GM23338 (cell line): ENCODE results near the gene NTMT1. TPM values are rescaled to one million over a fixed set of nuclear protein-coding genes. Genes with fewer than 3 reads are reported as not detected.
A peak's percentile ranks its signal among the peaks of the same experiment; 100 is the strongest.

Experiments used
- ATAC-seq: fragments of 200-7000 bp; cut with Tn5 transposase; 3 replicates; pipeline ENCODE4 v1.9.1; 2020
- DNase-seq: peaks from one replicate; pipeline ENCODE4 v3.0.0-alpha.2; 2015; ENCODE audit warnings: low spot score
- H2AFZ ChIP-seq: fragments of 200-600 bp; sonication (generic); 2 replicates; pipeline ENCODE4 v1.8.0; 2016; ENCODE audit warnings: antibody characterized with exemption, mild to moderate bottlenecking, moderate library complexity
- H3F3A ChIP-seq: fragments of 200-600 bp; sonication (generic); replicated peaks from 2 replicates; pipeline ENCODE4 v1.8.0; 2017; ENCODE audit warnings: antibody characterized with exemption, mixed run types, low read depth
- H3K27ac ChIP-seq: fragments of 200-600 bp; sonication (generic); 2 replicates; pipeline ENCODE4 v1.6.1; 2016; ENCODE audit warnings: low read depth
- H3K27me3 ChIP-seq: fragments of 200-600 bp; sonication (generic); 2 replicates; pipeline ENCODE4 v1.8.0; 2016; ENCODE audit warnings: mild to moderate bottlenecking, mixed run types, moderate library complexity; ENCODE audit not compliant: insufficient read depth
- H3K36me3 ChIP-seq: fragments of 200-600 bp; sonication (generic); 2 replicates; pipeline ENCODE4 v1.8.0; 2016; ENCODE audit warnings: mild to moderate bottlenecking; ENCODE audit not compliant: insufficient read depth
- H3K4me1 ChIP-seq: fragments of 200-600 bp; sonication (generic); 2 replicates; pipeline ENCODE4 v1.8.0; 2016; ENCODE audit warnings: mild to moderate bottlenecking, moderate library complexity; ENCODE audit not compliant: insufficient read depth
- H3K4me2 ChIP-seq: fragments of 200-600 bp; sonication (generic); 2 replicates; pipeline ENCODE4 v1.7.1; 2017; ENCODE audit warnings: mixed run types
- H3K4me3 ChIP-seq: fragments of 200-600 bp; sonication (generic); 2 replicates; pipeline ENCODE4 v1.6.1; 2016; ENCODE audit warnings: mixed run types
- H3K79me2 ChIP-seq: fragments of 200-600 bp; sonication (generic); replicated peaks from 2 replicates; pipeline ENCODE4 v1.8.0; 2017; ENCODE audit warnings: mild to moderate bottlenecking; ENCODE audit not compliant: insufficient read depth
- H3K9me2 ChIP-seq: fragments of 200-600 bp; sonication (generic); 2 replicates; pipeline ENCODE4 v1.8.0; 2017; ENCODE audit not compliant: insufficient read depth
- H4K20me1 ChIP-seq: fragments of 200-600 bp; sonication (generic); replicated peaks from 2 replicates; pipeline ENCODE4 v1.8.0; 2017; ENCODE audit warnings: mild to moderate bottlenecking; ENCODE audit not compliant: insufficient read depth
- H3K27ac Mint-ChIP-seq: 2 replicates; pipeline ENCODE4 v1.8.0; 2020; ENCODE audit warnings: inconsistent platforms, mild to moderate bottlenecking, moderate library complexity, mixed read lengths
- H3K27me3 Mint-ChIP-seq: 3 replicates; pipeline ENCODE4 v1.8.0; 2022; ENCODE audit warnings: low read depth, mild to moderate bottlenecking, moderate library complexity, mixed read lengths, inconsistent platforms; ENCODE audit not compliant: insufficient read depth, poor library complexity
- H3K36me3 Mint-ChIP-seq: 3 replicates; pipeline ENCODE4 v1.8.0; 2021; ENCODE audit warnings: low read depth, mild to moderate bottlenecking, inconsistent platforms, moderate library complexity, mixed read lengths
- H3K4me1 Mint-ChIP-seq: 3 replicates; pipeline ENCODE4 v1.8.0; 2020; ENCODE audit warnings: mild to moderate bottlenecking, inconsistent platforms, mixed read lengths
- H3K4me3 Mint-ChIP-seq: 3 replicates; pipeline ENCODE4 v1.8.0; 2021; ENCODE audit warnings: moderate library complexity, mild to moderate bottlenecking, inconsistent platforms, mixed read lengths
- H3K9me3 Mint-ChIP-seq: 3 replicates; pipeline ENCODE4 v1.8.0; 2020; ENCODE audit warnings: moderate library complexity, mild to moderate bottlenecking, inconsistent platforms, mixed read lengths
- CREB1 ChIP-seq: fragments of 250-450 bp; sonication (Bioruptor Pico); IDR thresholded peaks from 2 replicates; pipeline ENCODE4 v1.5.0; 2020; ENCODE audit warnings: low read depth, mild to moderate bottlenecking, moderate library complexity
- EZH2 ChIP-seq: fragments of 200-600 bp; sonication (generic); IDR thresholded peaks from one replicate; pipeline ENCODE4 v1.8.0; 2017; ENCODE audit warnings: antibody characterized with exemption, mild to moderate bottlenecking, low read depth; ENCODE audit not compliant: unreplicated experiment
- EZH2phosphoT487 ChIP-seq: fragments of 200-600 bp; sonication (generic); IDR thresholded peaks from one replicate; pipeline ENCODE4 v1.8.1; 2018; ENCODE audit warnings: antibody characterized with exemption; ENCODE audit not compliant: unreplicated experiment
- NANOG ChIP-seq: IDR thresholded peaks from 2 replicates; pipeline ENCODE4 v1.6.1; 2016; ENCODE audit warnings: antibody characterized with exemption, borderline replicate concordance
- POLR2AphosphoS5 ChIP-seq: IDR thresholded peaks from 2 replicates; pipeline ENCODE4 v1.6.1; 2016; ENCODE audit warnings: antibody characterized with exemption, low read depth
- STAT1 ChIP-seq: IDR thresholded peaks from one replicate; pipeline ENCODE4 v1.6.1; 2016; ENCODE audit warnings: antibody characterized with exemption; ENCODE audit not compliant: unreplicated experiment
- ZNF114 ChIP-seq: fragments of 250-450 bp; sonication (Bioruptor Pico); IDR thresholded peaks from 2 replicates; pipeline ENCODE4 v1.5.0; 2020; ENCODE audit warnings: mild to moderate bottlenecking, moderate library complexity
- polyA plus RNA-seq: library from polyadenylated mRNA; unstranded; fragments of >200 nt; fragmentation: Nextera tagmentation; extraction: Ambion mirVana; gene quantifications from 2 replicates; pipeline ENCODE4 v1.2.1, GENCODE V29; 2016
- total RNA-seq: library from RNA; depleted of rRNA; stranded (reverse); fragments of >200 nt; shearing (Covaris generic); gene quantifications from 2 replicates; pipeline ENCODE4 v1.2.3, GENCODE V29; 2014
- TF ChIP-seq, protein P1 (sequence below), 2 experiments: fragments of 200-600 bp in 1 of 2; sonication (generic) in 1 of 2; conservative IDR thresholded peaks; 2 replicates each; pipeline versions ENCODE4 v1.5.1 to v1.6.1; 2016 to 2017; ENCODE audit warnings: antibody characterized with exemption in 2 of 2, low read depth in 2 of 2, mild to moderate bottlenecking in 2 of 2, moderate library complexity in 1 of 2
- TF ChIP-seq, protein P2 (sequence below): IDR thresholded peaks from 2 replicates; pipeline ENCODE4 v1.6.1; 2016; ENCODE audit warnings: antibody characterized with exemption
- TF ChIP-seq, protein P3 (sequence below): IDR thresholded peaks from one replicate; pipeline ENCODE4 v1.6.1; 2018; ENCODE audit warnings: antibody characterized with exemption; ENCODE audit not compliant: unreplicated experiment

The NTMT1 gene
- total and polyA plus RNA-seq, 2 experiments from 2014 or later, result 59.4 to 108 TPM

DNA sequence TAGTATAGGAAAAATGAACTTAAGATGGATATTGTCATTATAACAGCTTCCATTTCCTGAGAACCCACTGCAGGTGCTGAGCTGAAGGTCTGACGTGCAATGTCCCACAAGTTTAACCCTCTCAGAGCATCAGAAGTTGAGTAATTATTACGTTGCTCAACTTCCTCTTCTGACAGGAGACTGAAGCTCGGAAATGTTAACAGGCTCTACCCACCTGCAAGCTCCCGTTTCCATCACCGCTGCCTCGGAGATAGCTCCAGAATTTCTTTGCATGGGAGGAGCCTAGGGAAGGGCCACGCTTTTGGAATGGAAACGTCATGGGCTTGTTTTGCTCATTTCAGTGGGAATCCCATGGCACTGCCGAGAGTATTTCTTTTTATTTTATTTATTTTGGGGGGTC is 1.0 kb upstream of the NTMT1 start (continued):
- TF ChIP-seq, protein P1, sequence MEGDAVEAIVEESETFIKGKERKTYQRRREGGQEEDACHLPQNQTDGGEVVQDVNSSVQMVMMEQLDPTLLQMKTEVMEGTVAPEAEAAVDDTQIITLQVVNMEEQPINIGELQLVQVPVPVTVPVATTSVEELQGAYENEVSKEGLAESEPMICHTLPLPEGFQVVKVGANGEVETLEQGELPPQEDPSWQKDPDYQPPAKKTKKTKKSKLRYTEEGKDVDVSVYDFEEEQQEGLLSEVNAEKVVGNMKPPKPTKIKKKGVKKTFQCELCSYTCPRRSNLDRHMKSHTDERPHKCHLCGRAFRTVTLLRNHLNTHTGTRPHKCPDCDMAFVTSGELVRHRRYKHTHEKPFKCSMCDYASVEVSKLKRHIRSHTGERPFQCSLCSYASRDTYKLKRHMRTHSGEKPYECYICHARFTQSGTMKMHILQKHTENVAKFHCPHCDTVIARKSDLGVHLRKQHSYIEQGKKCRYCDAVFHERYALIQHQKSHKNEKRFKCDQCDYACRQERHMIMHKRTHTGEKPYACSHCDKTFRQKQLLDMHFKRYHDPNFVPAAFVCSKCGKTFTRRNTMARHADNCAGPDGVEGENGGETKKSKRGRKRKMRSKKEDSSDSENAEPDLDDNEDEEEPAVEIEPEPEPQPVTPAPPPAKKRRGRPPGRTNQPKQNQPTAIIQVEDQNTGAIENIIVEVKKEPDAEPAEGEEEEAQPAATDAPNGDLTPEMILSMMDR (conservative IDR thresholded peaks at IDR 0.05; ENCODE audit: low read depth in 2 of 2), result no peak
- TF ChIP-seq STAT1 (no peak), POLR2AphosphoS5 (no peak)
- TF ChIP-seq, protein P2, sequence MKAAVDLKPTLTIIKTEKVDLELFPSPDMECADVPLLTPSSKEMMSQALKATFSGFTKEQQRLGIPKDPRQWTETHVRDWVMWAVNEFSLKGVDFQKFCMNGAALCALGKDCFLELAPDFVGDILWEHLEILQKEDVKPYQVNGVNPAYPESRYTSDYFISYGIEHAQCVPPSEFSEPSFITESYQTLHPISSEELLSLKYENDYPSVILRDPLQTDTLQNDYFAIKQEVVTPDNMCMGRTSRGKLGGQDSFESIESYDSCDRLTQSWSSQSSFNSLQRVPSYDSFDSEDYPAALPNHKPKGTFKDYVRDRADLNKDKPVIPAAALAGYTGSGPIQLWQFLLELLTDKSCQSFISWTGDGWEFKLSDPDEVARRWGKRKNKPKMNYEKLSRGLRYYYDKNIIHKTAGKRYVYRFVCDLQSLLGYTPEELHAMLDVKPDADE, result no peak

DNA sequence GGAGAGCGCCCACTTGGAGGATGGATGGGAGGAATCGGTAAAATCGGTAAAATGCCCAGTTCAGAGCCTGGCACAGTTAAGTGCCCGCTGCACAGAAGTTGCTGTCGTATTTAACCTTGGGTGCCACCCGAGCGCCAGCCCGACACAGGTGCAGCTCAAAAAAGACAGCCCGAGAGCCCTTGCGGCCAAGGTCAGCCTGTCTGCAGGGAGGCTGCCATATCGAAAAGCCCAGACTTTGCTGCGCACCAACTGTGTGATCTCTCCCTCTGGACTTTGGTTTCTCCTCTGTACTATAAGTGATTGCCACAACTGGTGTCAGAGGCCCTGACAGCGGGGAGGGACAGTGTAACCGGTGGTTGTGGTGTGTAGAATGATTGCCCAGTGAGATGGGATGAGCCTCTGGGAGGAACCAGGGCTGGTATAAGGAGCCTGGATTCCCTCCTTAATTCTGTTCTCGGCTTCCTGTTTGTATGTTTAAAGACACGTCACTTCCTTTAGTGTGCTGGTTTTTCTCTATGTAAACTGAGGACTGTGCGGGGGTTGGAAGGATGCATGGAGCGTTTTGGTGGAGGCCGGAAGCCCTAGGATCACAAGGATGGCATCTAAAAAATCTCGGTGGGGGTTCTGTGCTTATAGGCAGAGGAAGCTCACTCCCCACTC is 792 bp downstream of the NTMT1 start:
- H3K79me2 ChIP-seq, result peaks cover 57% of the 10 kb centered on the region
- H3K27me3 Mint-ChIP-seq, result peaks cover 20% of the 10 kb centered on the region
- no peak overlapping the region for H3K27ac ChIP-seq
- peaks cover 49% of the 10 kb centered on the region for H4K20me1 ChIP-seq
- H3K4me3 Mint-ChIP-seq, result peak overlapping the region; percentile 77
- peak overlapping the region; percentile 88 for H3K27ac Mint-ChIP-seq
- no peak for DNase-seq
- ATAC-seq, result peak; percentile 5
- TF ChIP-seq CREB1 (CRISPR knock-in tag), result peak; percentile 45; the same call in 1 of the 2 replicates
- TF ChIP-seq POLR2AphosphoS5, result no peak
- no peak for TF ChIP-seq ZNF114 (CRISPR knock-in tag)
- no peaks in the 10 kb centered on the region for H3K9me2 ChIP-seq
- H3K36me3 Mint-ChIP-seq, result peaks cover 16% of the 10 kb centered on the region
- peak overlapping the region; percentile 98 for H3K4me3 ChIP-seq
- no peaks in the 10 kb centered on the region for H3K36me3 ChIP-seq
- H3K27me3 ChIP-seq, result peaks cover 9% of the 10 kb centered on the region
- H3F3A ChIP-seq, result 0 out of 2 replicates have a peak, but pooled peaks cover 6% of the 10 kb centered on the region
- H2AFZ ChIP-seq, result peak overlapping the region; percentile 93; the same call in 1 of the 2 replicates
- peak overlapping the region; percentile 100 for H3K4me2 ChIP-seq
- peaks cover 33% of the 10 kb centered on the region for H3K4me1 ChIP-seq
- peaks cover 54% of the 10 kb centered on the region for H3K4me1 Mint-ChIP-seq
- no peaks in the 10 kb centered on the region for H3K9me3 Mint-ChIP-seq

DNA sequence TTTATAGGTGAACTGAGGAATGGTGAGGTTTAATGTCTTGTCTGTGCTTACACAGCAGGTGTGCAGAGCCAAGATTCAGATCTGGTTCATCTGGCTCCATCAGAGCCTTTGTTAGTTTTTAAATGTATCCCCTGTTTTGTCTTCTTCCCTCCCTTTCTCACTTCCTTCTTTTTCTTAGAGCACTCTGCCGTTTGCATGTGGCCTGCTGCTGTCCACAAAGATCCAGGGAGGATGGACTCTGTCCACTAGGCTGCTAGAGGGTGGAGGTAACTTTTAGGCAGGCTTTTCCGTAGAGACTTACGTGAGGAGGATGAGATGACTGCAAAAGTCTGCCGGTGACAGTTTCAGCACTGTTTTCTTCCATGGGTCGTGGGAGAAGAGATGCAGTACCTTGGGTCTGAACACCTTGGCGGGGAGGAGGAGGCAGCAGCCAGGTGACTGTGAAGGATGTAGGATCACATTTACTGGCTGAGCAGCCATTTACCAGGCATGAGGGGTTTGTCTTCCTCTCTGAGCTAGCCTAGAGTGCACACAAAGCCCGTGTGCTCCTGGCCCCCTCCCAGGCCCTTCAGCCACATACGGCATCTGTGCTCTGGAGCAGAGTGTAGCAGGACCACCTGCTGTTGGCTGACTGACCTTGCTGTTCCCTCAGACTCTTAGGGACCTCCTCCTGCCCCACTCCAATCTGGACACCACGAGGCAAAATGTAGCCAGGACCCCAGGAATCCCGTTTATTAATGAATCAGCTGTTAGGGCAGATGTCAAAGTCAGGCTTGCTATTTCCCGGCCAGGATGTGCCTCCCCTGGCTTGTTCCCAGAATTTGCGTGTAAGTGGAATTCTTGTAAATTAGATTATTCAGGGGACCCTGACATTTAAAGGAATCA is 1.8 kb downstream of the NTMT1 start:
- H3K27ac ChIP-seq, result no peak overlapping the region
- Mint-ChIP-seq H3K27me3 (peaks cover 20% of the 10 kb centered on the region), H3K4me1 (peaks cover 54% of the 10 kb centered on the region), H3K36me3 (peaks cover 22% of the 10 kb centered on the region), H3K9me3 (no peaks in the 10 kb centered on the region), H3K27ac (peak overlapping the region; percentile 4; the same call in 1 of the 2 replicates), H3K4me3 (peak overlapping the region; percentile 77)
- ATAC-seq, result no peak
- H3K79me2 ChIP-seq, result peaks cover 67% of the 10 kb centered on the region
- peak overlapping the region; percentile 100 for H3K4me2 ChIP-seq
- H3K4me1 ChIP-seq, result peaks cover 33% of the 10 kb centered on the region
- H3K27me3 ChIP-seq, result no peaks in the 10 kb centered on the region
- no peak for DNase-seq
- peak overlapping the region; percentile 98 for H3K4me3 ChIP-seq
- no peaks in the 10 kb centered on the region for H3K36me3 ChIP-seq
- H2AFZ ChIP-seq, result no peak overlapping the region
- H3F3A ChIP-seq, result 0 out of 2 replicates have a peak, but pooled peaks cover 6% of the 10 kb centered on the region
- H4K20me1 ChIP-seq, result peaks cover 57% of the 10 kb centered on the region
- H3K9me2 ChIP-seq, result no peaks in the 10 kb centered on the region
- TF ChIP-seq, protein P3, sequence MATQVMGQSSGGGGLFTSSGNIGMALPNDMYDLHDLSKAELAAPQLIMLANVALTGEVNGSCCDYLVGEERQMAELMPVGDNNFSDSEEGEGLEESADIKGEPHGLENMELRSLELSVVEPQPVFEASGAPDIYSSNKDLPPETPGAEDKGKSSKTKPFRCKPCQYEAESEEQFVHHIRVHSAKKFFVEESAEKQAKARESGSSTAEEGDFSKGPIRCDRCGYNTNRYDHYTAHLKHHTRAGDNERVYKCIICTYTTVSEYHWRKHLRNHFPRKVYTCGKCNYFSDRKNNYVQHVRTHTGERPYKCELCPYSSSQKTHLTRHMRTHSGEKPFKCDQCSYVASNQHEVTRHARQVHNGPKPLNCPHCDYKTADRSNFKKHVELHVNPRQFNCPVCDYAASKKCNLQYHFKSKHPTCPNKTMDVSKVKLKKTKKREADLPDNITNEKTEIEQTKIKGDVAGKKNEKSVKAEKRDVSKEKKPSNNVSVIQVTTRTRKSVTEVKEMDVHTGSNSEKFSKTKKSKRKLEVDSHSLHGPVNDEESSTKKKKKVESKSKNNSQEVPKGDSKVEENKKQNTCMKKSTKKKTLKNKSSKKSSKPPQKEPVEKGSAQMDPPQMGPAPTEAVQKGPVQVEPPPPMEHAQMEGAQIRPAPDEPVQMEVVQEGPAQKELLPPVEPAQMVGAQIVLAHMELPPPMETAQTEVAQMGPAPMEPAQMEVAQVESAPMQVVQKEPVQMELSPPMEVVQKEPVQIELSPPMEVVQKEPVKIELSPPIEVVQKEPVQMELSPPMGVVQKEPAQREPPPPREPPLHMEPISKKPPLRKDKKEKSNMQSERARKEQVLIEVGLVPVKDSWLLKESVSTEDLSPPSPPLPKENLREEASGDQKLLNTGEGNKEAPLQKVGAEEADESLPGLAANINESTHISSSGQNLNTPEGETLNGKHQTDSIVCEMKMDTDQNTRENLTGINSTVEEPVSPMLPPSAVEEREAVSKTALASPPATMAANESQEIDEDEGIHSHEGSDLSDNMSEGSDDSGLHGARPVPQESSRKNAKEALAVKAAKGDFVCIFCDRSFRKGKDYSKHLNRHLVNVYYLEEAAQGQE, result no peak
- TF ChIP-seq ZNF114 (CRISPR knock-in tag), result no peak
- no peak for TF ChIP-seq EZH2phosphoT487
- no peak for TF ChIP-seq EZH2
- TF ChIP-seq, protein P1 (conservative IDR thresholded peaks at IDR 0.05; ENCODE audit: low read depth in 2 of 2), result no peak
- TF ChIP-seq NANOG, result no peak
